Cardiac septum (tissue), 1 donor: ENCODE measurements around the gene HOXC10. TPM values are rescaled to one million over a fixed set of nuclear protein-coding genes. Genes with fewer than 3 reads are reported as not detected.

ENCODE experiments used
- DNase-seq: peaks from one replicate; pipeline ENCODE4 v3.0.0-alpha.2; 2020; ENCODE audit warnings: low spot score
- intact Hi-C: fragments of 100-400 bp; cut with DNase I; formaldehyde crosslinking; loops from one replicate; pipeline ENCODE4 v1.14.0; 2022
- long read RNA-seq: library from polyadenylated mRNA; unstranded; transcript quantifications from one replicate; pipeline ENCODE4 v2.0.0, GENCODE V29; 2021
- total RNA-seq: library from RNA; stranded (reverse); fragmentation: NEBNext Ultra II Directional; extraction: Animal tissue kit (Norgen Biotek cat#: 25700); gene quantifications from one replicate; pipeline ENCODE4 v1.2.1, GENCODE V29; 2021
- donor health status: DM: no; HTN: no; CAD: no.

HOXC10 gene
- not detected for total RNA-seq
- long read RNA-seq, result 0 reads

GRCh38 chr12:53984901-53985691 lies at the start of gene HOXC10:
Gene HOXC10 (plus strand): TSS chr12:53985146. CDS start chr12:53985260, 114 bp downstream.
- intact Hi-C loops, result no loop called here
- no peak for DNase-seq

- intact Hi-C loops, result no loop called here
- DNase-seq, result no peak
Measured at GRCh38 chr12:53935383-53936341, 49.3 kb upstream of the HOXC10 start.

- DNase-seq, result no peak
- intact Hi-C loops, result no loop called here
Measured at GRCh38 chr12:53937099-53937498, 47.8 kb upstream of the HOXC10 start.

- intact Hi-C loops, result no loop called here
- no peak for DNase-seq
Measured at GRCh38 chr12:53937596-53938325, 47.2 kb upstream of the HOXC10 start.

- intact Hi-C loops, result no loop called here
- no peak for DNase-seq
Measured at GRCh38 chr12:53938326-53939140, 46.4 kb upstream of the HOXC10 start, which contains the start of gene HOXC13. Gene HOXC13 (plus strand): TSS chr12:53938831. CDS start chr12:53938907, 76 bp downstream.

GRCh38 chr12:53939141-53940108 lies 45.5 kb upstream of the HOXC10 start:
- DNase-seq, result no peak
- intact Hi-C loops, result no loop called here

- intact Hi-C loops, result no loop called here
- no peak for DNase-seq
Measured at GRCh38 chr12:53940443-53941014, 44.4 kb upstream of the HOXC10 start.

- no peak for DNase-seq
- intact Hi-C loops, result no loop called here
Measured at GRCh38 chr12:53941187-53941586, 43.8 kb upstream of the HOXC10 start.

GRCh38 chr12:53941750-53942149 lies 43.2 kb upstream of the HOXC10 start:
- intact Hi-C loops, result no loop called here
- no peak for DNase-seq

GRCh38 chr12:53942467-53942997 lies 42.4 kb upstream of the HOXC10 start:
- intact Hi-C loops, result no loop called here
- no peak for DNase-seq

GRCh38 chr12:53944209-53944608 lies 40.7 kb upstream of the HOXC10 start:
- intact Hi-C loops, result no loop called here
- no peak for DNase-seq

GRCh38 chr12:53944907-53945847 lies 39.8 kb upstream of the HOXC10 start:
- DNase-seq, result no peak
- intact Hi-C loops, result no loop called here

GRCh38 chr12:53947743-53948142 lies 37.2 kb upstream of the HOXC10 start:
- intact Hi-C loops, result no loop called here
- no peak for DNase-seq

GRCh38 chr12:53948650-53949593 lies 36.0 kb upstream of the HOXC10 start:
- DNase-seq, result no peak
- intact Hi-C loops, result no loop called here
